ENCODE results near the gene CD52. TPM values are rescaled to one million over a fixed set of nuclear protein-coding genes. Genes with fewer than 3 reads are reported as not detected.

The CD52 gene
- total RNA-seq, 2 donors from 2014 or later, result 4.9 to 5.8 TPM

DNA sequence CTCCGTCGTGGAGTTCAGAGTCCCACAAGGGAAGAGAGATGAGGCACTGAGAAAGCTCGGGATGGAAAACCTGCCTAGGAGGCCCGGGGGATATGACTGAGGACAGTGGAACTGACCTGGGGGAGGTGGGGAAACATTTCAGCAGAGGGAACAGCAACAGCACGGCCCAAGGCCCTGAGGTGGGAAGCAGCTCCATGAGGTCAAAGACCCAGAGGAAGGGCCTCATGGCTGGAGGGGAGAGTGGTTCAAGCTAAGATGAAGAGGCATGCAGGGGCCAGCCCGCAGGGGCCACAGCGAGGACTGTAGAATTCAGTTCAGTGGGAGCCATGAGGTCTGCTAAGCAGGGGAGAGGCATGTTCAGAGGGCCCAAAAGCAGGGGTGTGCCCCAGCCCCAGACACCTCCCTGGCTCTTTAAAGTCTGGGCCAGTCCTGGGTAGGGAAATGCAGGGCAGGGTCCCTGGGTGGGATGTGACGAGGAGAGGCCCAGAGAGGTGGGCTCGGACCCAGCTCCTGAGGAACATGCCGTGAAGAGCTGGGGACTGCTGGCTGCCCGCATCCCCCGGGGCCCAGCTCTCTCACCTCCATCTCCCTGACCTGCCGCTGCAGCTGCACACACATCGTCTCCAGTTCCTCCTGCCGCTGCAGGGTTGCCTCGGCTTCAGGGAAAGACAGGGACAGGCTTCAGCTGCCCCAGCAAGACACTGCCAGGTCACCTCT, 21.3 kb upstream of the CD52 start:
- TF ChIP-seq, protein P1, sequence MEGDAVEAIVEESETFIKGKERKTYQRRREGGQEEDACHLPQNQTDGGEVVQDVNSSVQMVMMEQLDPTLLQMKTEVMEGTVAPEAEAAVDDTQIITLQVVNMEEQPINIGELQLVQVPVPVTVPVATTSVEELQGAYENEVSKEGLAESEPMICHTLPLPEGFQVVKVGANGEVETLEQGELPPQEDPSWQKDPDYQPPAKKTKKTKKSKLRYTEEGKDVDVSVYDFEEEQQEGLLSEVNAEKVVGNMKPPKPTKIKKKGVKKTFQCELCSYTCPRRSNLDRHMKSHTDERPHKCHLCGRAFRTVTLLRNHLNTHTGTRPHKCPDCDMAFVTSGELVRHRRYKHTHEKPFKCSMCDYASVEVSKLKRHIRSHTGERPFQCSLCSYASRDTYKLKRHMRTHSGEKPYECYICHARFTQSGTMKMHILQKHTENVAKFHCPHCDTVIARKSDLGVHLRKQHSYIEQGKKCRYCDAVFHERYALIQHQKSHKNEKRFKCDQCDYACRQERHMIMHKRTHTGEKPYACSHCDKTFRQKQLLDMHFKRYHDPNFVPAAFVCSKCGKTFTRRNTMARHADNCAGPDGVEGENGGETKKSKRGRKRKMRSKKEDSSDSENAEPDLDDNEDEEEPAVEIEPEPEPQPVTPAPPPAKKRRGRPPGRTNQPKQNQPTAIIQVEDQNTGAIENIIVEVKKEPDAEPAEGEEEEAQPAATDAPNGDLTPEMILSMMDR (IDR thresholded peaks at IDR 0.05), result no peak
- no peaks in the 10 kb centered on the region for H3K27me3 ChIP-seq
- no peaks in the 10 kb centered on the region for H3K9me3 ChIP-seq
- no peaks in the 10 kb centered on the region for H3K36me3 ChIP-seq
- no peak for DNase-seq (ENCODE audit: low spot score)
- H3K27ac ChIP-seq, result no peak overlapping the region
- H3K4me3 ChIP-seq, result no peak overlapping the region
- no peaks in the 10 kb centered on the region for H3K4me1 ChIP-seq

DNA sequence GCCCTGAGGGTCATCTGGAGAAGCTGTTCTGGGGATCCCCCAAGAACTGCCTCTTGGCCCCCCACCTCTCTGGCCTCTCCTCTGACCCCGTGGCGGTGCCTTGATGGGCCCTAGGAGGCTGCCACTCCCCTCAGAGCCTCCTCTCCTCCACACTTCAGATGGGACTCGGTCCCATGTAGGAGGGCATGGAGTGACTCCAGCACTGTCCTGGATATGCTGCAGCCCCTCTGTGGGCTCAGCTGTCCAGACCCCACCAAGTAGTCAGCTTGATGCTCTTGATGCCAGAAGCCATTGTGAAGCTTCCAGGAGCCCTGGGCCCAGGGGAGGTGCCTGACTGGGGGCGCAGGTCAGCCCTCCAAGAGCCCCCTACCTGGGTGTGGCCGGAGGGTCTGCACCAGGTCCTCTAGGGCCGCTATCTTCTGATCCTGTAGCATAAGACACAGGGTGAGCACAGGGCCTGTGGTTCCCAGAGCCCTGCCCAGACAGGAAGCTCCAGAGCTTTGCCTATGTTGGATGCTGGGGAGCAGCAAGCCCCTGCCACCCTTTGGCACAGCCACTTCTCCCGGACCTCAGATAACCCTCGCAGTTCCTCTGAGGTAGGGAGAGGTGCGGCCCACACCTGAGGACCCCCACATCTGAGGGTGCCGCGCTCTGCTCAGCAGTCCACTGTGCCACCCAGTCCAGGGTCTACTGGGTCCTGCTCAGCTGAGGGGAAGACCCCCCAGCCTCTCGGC, 20.5 kb upstream of the CD52 start:
- Histone ChIP-seq H3K4me1 (no peaks in the 10 kb centered on the region), H3K4me3 (no peak overlapping the region), H3K36me3 (no peaks in the 10 kb centered on the region), H3K27ac (no peak overlapping the region), H3K27me3 (no peaks in the 10 kb centered on the region), H3K9me3 (no peaks in the 10 kb centered on the region)
- TF ChIP-seq, protein P1 (IDR thresholded peaks at IDR 0.05), result no peak
- no peak for DNase-seq (ENCODE audit: low spot score)

DNA sequence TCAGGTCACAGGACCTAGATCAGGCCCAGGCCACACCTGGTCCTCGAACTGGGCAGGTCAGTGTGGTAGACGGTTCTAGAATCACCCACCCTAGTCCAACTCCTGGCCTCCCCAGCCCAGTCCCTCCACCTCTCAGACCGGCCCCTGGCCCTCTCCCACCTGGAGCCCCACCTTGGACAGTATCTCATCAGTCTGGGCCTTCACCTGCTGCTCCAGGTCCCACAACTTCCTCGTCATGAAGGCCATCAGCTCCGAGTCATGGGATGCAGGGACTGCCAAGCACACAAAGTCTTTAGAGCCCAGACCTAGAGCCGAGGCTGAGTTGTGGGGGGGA, 20.0 kb upstream of the CD52 start:
- no peak overlapping the region for H3K27ac ChIP-seq
- no peaks in the 10 kb centered on the region for H3K36me3 ChIP-seq
- H3K9me3 ChIP-seq, result no peaks in the 10 kb centered on the region
- no peaks in the 10 kb centered on the region for H3K4me1 ChIP-seq
- H3K27me3 ChIP-seq, result no peaks in the 10 kb centered on the region
- no peak overlapping the region for H3K4me3 ChIP-seq
- no peak for DNase-seq (ENCODE audit: low spot score)
- TF ChIP-seq, protein P1 (IDR thresholded peaks at IDR 0.05), result no peak

DNA sequence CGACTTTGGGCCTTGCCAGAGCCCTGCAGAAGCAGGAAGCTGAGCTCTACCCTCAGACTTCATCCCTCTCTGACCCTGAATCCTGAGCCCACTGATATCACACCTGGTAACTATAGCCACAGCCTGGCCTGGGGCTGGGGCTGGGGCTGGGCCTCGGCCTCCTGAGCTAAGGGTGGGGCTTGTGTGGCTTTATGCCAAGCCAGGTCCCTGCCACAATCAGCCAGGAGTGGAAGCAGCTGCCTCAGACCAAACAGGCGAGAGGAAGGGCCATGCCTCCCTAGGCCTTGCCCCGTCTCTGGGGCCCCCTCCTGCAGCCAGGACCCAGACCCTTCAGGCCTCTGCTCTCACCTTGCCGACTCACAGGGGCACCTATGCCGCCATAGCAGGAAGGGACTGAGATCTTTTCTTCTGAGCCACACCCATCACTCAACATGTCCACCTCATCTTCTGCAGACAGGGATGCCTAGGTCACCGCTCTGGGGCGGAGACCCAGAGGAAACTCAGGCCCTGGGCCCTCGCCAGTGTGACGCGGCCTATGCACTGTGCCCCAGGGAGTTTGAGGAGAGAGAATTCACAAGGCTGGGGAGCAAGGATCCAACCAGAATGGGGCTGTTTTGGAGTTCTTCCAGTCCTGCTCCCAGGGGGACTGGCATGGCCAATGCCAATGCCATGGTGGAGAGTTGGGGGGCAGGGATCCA, 17.0 kb upstream of the CD52 start:
- H3K27ac ChIP-seq, result no peak overlapping the region
- no peaks in the 10 kb centered on the region for H3K9me3 ChIP-seq
- H3K27me3 ChIP-seq, result no peaks in the 10 kb centered on the region
- H3K4me3 ChIP-seq, result no peak overlapping the region
- H3K36me3 ChIP-seq, result no peaks in the 10 kb centered on the region
- DNase-seq (ENCODE audit: low spot score), result no peak
- TF ChIP-seq, protein P1 (IDR thresholded peaks at IDR 0.05), result no peak
- peaks cover 0 to 2% of the 10 kb centered on the region in 2 donors for H3K4me1 ChIP-seq

DNA sequence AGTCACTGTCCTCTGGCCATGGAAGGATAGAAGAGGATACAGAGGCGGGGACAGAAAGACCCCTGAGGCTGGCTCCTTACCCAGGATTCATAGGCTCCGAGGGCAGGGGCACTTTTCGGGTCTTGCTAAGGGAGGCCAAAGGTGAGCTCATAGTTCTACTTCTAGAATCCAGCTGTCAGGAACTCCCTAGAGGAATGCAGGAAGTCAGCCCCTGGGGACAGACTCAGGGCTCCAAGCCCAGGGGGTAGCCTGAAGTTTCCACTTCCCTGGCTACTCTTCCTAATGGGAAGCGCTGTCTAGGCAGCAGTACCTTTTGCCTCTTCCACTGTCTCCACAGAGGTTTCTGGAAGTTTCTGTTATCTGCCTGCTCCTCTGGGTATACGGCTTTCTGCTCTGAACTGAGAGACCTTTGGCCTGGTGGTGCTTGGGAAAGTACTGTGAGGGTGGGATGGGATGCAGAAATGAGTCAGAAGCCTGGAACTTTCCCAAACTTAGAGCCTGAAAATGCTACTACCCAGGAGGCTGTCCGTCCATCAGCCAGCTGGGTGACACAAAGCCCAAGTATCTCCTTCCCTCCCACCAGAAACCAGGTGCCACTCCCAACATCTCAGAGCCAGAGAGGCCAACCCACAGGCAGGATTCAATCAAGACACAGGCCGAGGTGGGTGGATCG, 14.9 kb upstream of the CD52 start:
- TF ChIP-seq, protein P1 (IDR thresholded peaks at IDR 0.05), result no peak
- Histone ChIP-seq H3K27me3 (no peaks in the 10 kb centered on the region), H3K27ac (peak overlapping the region in 1 of 2 donors; percentile 9), H3K36me3 (no peaks in the 10 kb centered on the region), H3K4me1 (peaks cover 0 to 15% of the 10 kb centered on the region in 2 donors), H3K4me3 (no peak overlapping the region), H3K9me3 (no peaks in the 10 kb centered on the region)
- no peak for DNase-seq (ENCODE audit: low spot score)
